ENCODE data around the gene GPR132. TPM values are rescaled to one million over a fixed set of nuclear protein-coding genes. Genes with fewer than 3 reads are reported as not detected.

The GPR132 gene
- polyA plus RNA-seq, 1 donor from 2014 or later: not detected

GRCh38 chr14:105022276-105022670 lies 43.0 kb downstream of the GPR132 start:
- no peaks in the 10 kb centered on the region for H3K9me2 ChIP-seq (ENCODE audit: insufficient read depth, low read length)
- H3K4me3 ChIP-seq (ENCODE audit: low read length): peak overlapping the region; percentile 91
- H2AFZ ChIP-seq (ENCODE audit: low read depth, low read length): no peak overlapping the region
- H3K27me3 ChIP-seq (ENCODE audit: insufficient read depth, low read depth, low read length): no peaks in the 10 kb centered on the region
- no peaks in the 10 kb centered on the region for H3K36me3 ChIP-seq (ENCODE audit: insufficient read depth, low read length)
- no peaks in the 10 kb centered on the region for H4K20me1 ChIP-seq (ENCODE audit: insufficient read depth)
- H3K27ac ChIP-seq (ENCODE audit: low read length): no peak overlapping the region
- H3K79me2 ChIP-seq (replicated peaks; ENCODE audit: insufficient read depth, low read length): peaks cover 22% of the 10 kb centered on the region
- H3K9me3 ChIP-seq (ENCODE audit: low read length): no peaks in the 10 kb centered on the region
- TF ChIP-seq POLR2AphosphoS5 (IDR thresholded peaks at IDR 0.05): no peak
- TF ChIP-seq SMC3 (conservative IDR thresholded peaks at IDR 0.05; ENCODE audit: poor library complexity): no peak
- H3F3A ChIP-seq (ENCODE audit: insufficient read depth, low read length, poor library complexity, severe bottlenecking): peaks cover 6% of the 10 kb centered on the region
- H3K4me2 ChIP-seq (ENCODE audit: low read length): no peak overlapping the region
- peak overlapping the region; percentile 65 for H3K9ac ChIP-seq (ENCODE audit: low read length)

DNA sequence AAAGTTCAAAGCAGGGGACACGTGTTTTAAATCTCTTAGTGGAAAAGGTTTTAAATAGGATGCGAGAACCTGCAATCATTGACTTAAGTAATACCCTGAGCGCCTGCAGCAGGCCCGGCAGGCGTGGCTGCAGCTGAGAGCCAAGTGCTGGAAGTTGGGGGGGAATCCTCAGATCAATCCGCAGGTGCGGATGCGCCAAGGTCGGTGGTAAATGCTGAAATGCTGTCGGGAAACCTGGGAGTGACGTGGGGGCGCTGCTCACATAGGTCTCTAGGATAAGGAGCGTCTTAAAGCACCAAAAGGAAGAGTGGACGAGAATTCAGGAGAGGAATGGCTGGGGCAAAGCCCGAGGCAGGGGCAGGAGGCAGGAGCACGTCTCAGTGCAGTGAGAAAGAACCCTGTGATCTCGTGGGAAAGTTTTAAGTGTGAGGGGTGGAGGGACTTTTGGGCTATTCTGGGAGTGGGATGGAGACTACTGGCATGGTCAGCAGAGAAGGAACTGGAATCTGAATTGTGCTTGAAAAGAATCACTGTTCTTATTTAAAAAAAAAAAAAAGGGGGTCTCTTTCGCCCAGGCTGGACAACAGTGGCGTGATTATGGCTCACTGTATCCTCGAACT lies 43.5 kb downstream of the GPR132 start:
- Histone ChIP-seq H3K27ac (ENCODE audit: low read length) (peak overlapping the region; percentile 36), H3K9me3 (ENCODE audit: low read length) (no peaks in the 10 kb centered on the region), H3K36me3 (ENCODE audit: insufficient read depth, low read length) (no peaks in the 10 kb centered on the region), H3K4me2 (ENCODE audit: low read length) (peak overlapping the region; percentile 99), H3K9me2 (ENCODE audit: insufficient read depth, low read length) (no peaks in the 10 kb centered on the region), H3K4me3 (ENCODE audit: low read length) (peak overlapping the region; percentile 91), H2AFZ (ENCODE audit: low read depth, low read length) (peak overlapping the region; percentile 30), H3K9ac (ENCODE audit: low read length) (peak overlapping the region; percentile 65), H3K79me2 (replicated peaks; ENCODE audit: insufficient read depth, low read length) (peaks cover 27% of the 10 kb centered on the region), H3K27me3 (ENCODE audit: insufficient read depth, low read depth, low read length) (no peaks in the 10 kb centered on the region), H4K20me1 (ENCODE audit: insufficient read depth) (no peaks in the 10 kb centered on the region), H3F3A (ENCODE audit: insufficient read depth, low read length, poor library complexity, severe bottlenecking) (peaks cover 6% of the 10 kb centered on the region)
- TF ChIP-seq RAD21 (conservative IDR thresholded peaks at IDR 0.05): peak; percentile 60
- TF ChIP-seq, protein P1, sequence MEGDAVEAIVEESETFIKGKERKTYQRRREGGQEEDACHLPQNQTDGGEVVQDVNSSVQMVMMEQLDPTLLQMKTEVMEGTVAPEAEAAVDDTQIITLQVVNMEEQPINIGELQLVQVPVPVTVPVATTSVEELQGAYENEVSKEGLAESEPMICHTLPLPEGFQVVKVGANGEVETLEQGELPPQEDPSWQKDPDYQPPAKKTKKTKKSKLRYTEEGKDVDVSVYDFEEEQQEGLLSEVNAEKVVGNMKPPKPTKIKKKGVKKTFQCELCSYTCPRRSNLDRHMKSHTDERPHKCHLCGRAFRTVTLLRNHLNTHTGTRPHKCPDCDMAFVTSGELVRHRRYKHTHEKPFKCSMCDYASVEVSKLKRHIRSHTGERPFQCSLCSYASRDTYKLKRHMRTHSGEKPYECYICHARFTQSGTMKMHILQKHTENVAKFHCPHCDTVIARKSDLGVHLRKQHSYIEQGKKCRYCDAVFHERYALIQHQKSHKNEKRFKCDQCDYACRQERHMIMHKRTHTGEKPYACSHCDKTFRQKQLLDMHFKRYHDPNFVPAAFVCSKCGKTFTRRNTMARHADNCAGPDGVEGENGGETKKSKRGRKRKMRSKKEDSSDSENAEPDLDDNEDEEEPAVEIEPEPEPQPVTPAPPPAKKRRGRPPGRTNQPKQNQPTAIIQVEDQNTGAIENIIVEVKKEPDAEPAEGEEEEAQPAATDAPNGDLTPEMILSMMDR (IDR thresholded peaks at IDR 0.05; ENCODE audit: poor library complexity, severe bottlenecking): peak; percentile 71
- TF ChIP-seq, protein P2, sequence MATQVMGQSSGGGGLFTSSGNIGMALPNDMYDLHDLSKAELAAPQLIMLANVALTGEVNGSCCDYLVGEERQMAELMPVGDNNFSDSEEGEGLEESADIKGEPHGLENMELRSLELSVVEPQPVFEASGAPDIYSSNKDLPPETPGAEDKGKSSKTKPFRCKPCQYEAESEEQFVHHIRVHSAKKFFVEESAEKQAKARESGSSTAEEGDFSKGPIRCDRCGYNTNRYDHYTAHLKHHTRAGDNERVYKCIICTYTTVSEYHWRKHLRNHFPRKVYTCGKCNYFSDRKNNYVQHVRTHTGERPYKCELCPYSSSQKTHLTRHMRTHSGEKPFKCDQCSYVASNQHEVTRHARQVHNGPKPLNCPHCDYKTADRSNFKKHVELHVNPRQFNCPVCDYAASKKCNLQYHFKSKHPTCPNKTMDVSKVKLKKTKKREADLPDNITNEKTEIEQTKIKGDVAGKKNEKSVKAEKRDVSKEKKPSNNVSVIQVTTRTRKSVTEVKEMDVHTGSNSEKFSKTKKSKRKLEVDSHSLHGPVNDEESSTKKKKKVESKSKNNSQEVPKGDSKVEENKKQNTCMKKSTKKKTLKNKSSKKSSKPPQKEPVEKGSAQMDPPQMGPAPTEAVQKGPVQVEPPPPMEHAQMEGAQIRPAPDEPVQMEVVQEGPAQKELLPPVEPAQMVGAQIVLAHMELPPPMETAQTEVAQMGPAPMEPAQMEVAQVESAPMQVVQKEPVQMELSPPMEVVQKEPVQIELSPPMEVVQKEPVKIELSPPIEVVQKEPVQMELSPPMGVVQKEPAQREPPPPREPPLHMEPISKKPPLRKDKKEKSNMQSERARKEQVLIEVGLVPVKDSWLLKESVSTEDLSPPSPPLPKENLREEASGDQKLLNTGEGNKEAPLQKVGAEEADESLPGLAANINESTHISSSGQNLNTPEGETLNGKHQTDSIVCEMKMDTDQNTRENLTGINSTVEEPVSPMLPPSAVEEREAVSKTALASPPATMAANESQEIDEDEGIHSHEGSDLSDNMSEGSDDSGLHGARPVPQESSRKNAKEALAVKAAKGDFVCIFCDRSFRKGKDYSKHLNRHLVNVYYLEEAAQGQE (IDR thresholded peaks at IDR 0.05; ENCODE audit: borderline replicate concordance): peak; percentile 32
- peak; percentile 99 for TF ChIP-seq MXI1 (conservative IDR thresholded peaks at IDR 0.05; ENCODE audit: poor library complexity, severe bottlenecking)
- no peak for TF ChIP-seq EP300 (conservative IDR thresholded peaks at IDR 0.05; ENCODE audit: poor library complexity, severe bottlenecking)
- no peak for TF ChIP-seq EZH2 (IDR thresholded peaks at IDR 0.05; ENCODE audit: borderline replicate concordance, insufficient read depth, low read length, poor library complexity, severe bottlenecking)
- no peak for TF ChIP-seq TAF1 (IDR thresholded peaks at IDR 0.05; ENCODE audit: low read depth)
- TF ChIP-seq SMC3 (conservative IDR thresholded peaks at IDR 0.05; ENCODE audit: poor library complexity): peak; percentile 64
- TF ChIP-seq POLR2AphosphoS5 (IDR thresholded peaks at IDR 0.05): peak; percentile 14
